GM04503 (cell line): ENCODE results near the gene TBX1.
"Not testable (repeated sequence)": the region's sequence is repeated elsewhere in the genome, so short reads cannot be mapped to it uniquely, and the experiment has no call there.

Source experiments
- DNase-seq: peaks from one replicate; pipeline ENCODE4 v3.0.0-alpha.2; 2012; ENCODE audit warnings: low read depth

Gene TBX1

GRCh38 chr22:19723232-19723982 is 37.2 kb upstream of the TBX1 start, which contains the start of gene GP1BB:
GP1BB (plus strand) TSS chr22:19723539; CDS start chr22:19723570, 31 bp downstream.
- DNase-seq: no peak

DNA sequence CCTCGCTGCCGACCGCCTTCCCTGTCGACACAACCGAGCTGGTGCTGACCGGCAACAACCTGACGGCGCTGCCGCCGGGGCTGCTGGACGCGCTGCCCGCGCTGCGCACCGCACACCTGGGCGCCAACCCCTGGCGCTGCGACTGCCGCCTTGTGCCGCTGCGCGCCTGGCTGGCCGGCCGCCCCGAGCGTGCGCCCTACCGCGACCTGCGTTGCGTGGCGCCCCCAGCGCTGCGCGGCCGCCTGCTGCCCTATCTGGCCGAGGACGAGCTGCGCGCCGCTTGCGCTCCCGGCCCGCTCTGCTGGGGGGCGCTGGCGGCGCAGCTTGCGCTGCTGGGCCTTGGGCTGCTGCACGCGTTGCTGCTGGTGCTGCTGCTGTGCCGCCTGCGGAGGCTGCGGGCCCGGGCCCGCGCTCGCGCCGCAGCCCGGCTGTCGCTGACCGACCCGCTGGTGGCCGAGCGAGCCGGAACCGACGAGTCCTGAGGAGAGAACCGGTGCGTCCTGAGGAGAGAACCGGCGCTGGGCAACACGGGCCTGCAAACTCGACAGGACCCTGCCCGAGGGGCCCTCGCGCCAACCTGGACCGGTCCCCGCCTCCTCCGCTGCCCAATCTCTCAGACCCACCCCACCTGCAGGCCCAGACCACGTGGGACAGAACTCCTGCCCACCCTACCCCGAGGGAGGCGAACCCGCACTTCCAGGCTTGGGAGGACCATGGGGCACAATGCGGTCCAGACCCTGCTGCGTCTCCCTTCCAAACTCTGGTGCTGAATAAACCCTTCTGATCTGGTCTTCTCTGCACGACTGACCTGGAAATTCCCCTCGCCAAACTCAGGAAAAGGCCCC is 36.4 kb upstream of the TBX1 start:
- DNase-seq: no peak

- DNase-seq: no peak
These were observed 35.5 kb upstream of the TBX1 start for GRCh38 chr22:19724927-19725661.

GRCh38 chr22:19726064-19726788 is 34.4 kb upstream of the TBX1 start:
- DNase-seq: not testable (repeated sequence)

DNA sequence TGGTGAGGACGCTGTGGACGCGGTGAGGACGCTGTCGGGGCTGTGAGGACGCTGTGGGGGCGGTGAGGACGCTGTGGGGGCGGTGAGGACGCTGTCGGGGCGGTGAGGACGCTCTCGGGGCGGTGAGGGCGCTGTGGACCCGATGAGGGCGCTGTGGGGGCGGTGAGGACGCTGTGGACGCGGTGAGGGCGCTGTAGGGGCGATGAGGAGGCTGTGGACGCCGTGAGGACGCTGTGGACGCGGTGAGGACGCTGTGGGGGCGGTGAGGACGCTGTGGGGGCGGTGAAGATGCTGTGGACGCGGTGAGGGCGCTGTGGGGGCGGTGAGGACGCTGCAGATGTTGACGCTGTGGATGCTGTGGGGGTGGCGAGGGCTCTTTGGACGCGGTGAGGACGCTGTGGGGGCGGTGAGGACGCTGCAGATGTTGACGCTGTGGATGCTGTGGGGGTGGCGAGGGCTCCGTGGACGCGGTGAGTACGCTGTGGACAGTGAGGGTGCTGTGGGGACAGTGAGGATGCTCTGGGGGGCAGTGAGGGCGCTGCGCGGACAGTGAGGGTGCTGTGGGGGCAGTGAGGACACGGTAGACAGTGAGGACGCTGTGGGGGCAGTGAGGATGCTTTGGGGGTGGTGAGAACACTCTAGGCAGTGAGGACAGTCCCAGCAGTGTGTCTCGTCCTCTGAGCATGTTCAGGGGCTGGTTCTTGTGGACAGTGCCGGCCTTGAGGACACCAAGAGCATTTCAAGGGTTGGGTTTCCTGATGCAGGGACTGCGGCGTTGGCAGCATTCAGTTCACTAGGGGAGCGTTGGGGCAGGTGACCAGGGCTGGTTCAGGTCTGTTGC is 33.0 kb upstream of the TBX1 start:
- no peak for DNase-seq

DNA sequence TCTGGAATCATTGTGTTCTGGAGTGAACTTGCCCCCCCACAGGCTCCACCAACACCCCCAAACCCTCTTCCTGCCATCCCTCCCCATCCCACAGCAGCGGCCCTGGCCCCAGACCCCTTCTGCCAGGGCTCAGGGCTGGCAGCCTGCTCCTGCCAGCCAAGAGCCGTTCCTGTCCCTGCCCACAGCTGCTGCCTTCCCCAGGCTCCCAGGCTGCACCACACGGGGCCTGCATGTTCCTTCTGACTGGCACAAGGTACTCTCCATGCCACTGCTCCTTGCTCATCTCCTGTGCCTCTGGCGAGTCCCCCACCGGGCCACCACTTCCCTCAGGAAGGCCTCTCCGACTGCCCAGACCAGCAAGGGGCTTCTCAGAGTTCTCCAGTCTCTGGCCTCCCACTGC is 32.3 kb upstream of the TBX1 start:
- DNase-seq: no peak

- DNase-seq: no peak
These were observed 31.7 kb upstream of the TBX1 start for GRCh38 chr22:19728836-19729235.

- DNase-seq: no peak
These were observed 31.1 kb upstream of the TBX1 start for GRCh38 chr22:19729507-19729906.

GRCh38 chr22:19730198-19730597 is 30.4 kb upstream of the TBX1 start:
- DNase-seq: no peak

- DNase-seq: peak; percentile 18
These were observed 29.8 kb upstream of the TBX1 start for GRCh38 chr22:19730655-19731360.

- DNase-seq: no peak
These were observed 29.0 kb upstream of the TBX1 start for GRCh38 chr22:19731361-19732135.

- DNase-seq: no peak
These were observed 28.0 kb upstream of the TBX1 start for GRCh38 chr22:19732403-19733113.

DNA sequence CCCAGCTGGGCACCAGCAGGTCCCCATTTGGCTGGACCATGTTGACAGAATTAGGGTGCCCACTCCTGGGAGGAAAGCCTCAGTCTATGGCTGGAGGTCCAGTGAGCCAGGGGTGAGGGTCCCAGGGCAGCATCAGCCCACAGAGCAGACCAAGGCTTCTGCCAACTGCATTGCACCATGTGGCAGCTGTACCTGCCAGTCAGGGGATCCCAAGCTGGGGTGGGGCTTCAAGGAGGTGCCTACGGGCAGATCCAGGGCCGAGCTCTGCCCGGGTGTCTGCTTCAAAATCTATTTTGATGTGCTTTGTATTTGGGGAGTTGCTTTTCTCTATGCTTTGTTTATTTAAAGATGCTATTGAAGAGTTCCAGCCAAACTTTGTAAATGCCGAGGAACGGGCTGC is 26.8 kb upstream of the TBX1 start:
- no peak for DNase-seq

DNA sequence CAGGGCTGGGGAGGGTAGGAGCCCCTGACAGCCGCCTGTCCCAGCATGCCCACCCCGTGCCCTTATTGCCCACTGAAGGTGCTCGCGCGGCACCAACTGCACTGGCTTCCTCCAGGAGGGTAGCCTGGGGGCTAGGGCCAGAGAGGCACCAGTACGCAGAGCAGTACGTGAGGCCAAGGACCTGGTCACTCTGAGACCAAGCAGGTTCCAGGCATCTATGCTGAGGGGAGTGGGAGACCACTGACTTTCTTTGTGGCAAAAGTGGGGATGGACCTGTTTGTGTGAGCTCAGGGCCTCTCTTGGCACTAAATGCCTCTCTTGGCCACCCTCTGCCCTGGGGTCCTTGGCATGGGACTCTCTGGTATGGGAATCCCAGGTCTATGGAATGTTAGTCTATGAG is 26.4 kb upstream of the TBX1 start:
- no peak for DNase-seq

- DNase-seq: no peak
These were observed 25.7 kb upstream of the TBX1 start for GRCh38 chr22:19734837-19735382.

DNA sequence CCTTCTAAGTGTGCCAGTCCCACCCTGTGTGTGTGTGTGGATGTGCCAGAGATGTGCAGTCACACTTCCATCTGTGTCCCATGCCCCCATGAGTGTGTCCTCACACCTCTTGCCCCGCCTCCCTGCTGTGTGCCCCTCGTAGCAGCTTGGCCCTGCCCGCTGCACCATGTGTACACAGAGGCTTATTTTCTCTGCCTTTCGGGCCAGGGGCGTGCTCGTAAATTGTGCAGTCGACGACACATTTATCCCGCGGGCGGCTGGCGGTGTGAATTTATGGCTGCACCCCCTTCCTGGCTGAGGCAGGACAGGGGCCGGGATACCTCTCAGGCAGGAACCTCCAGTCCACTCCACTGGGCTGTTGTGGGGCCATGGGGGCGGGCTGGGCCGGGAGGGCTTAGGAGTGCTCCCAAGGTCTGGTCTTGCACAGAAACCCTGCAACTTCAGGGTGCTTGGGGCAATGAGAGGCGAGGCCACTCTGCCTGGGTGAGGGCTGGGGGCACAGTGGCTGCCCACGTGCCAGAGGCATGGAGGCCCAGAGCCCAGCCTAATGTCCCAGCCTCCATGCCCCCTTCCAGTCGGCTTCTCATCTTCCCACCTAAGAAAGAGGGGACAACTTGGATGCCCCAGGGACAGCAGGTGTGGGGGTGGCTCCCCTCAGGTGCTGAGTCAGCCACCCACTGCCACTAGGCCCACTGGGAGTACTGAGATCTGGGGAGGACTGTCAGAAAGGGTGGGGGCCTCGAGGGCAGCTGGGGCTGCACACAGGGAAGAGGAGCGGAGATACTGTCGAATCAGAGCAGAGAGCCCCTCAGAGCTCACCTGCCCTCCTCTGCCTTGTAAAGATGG is 24.7 kb upstream of the TBX1 start:
- DNase-seq: no peak

- DNase-seq: no peak
These were observed 22.5 kb upstream of the TBX1 start for GRCh38 chr22:19737846-19738663.
